K562 (cell line): ENCODE data around the gene NLRP5. TPM values are rescaled to one million over a fixed set of nuclear protein-coding genes. Genes with fewer than 3 reads are reported as not detected.

Experiments used
- ARHGAP35 ChIP-seq: fragments of 450-650 bp; IDR thresholded peaks from 2 replicates; pipeline ENCODE4 v1.6.1; 2018; ENCODE audit not compliant: partially characterized antibody
- CEBPZ ChIP-seq: fragments of 150-350 bp; IDR thresholded peaks from 2 replicates; pipeline ENCODE4 v1.6.1; 2014; ENCODE audit warnings: low read depth, mild to moderate bottlenecking, low read length, borderline replicate concordance
- CXXC5 ChIP-seq: fragments of 250-450 bp; sonication (Bioruptor Pico); IDR thresholded peaks from 2 replicates; pipeline ENCODE4 v1.8.0; 2022; ENCODE audit warnings: inconsistent platforms, mild to moderate bottlenecking, moderate library complexity
- FOS ChIP-seq: IDR thresholded peaks from 3 replicates; pipeline ENCODE4 v1.6.1; 2011; ENCODE audit not compliant: insufficient read length; ENCODE audit errors: extremely low read depth
- JUNB ChIP-seq: fragments of 450-650 bp; formaldehyde crosslinking; conservative IDR thresholded peaks from 2 replicates; pipeline ENCODE4 v1.4.0; 2020; ENCODE audit warnings: mild to moderate bottlenecking
- MAFF ChIP-seq: IDR thresholded peaks from 2 replicates; pipeline ENCODE4 v1.6.1; 2012; ENCODE audit warnings: low read length, improper control_type of control experiment
- MAFK ChIP-seq: IDR thresholded peaks from 2 replicates; pipeline ENCODE4 v1.6.1; 2011; ENCODE audit warnings: low read length, improper control_type of control experiment
- NCOA2 ChIP-seq, 2 experiments: fragments of 450-650 bp; IDR thresholded peaks; 2 replicates each; pipeline ENCODE4 v1.6.1; 2018; ENCODE audit warnings: mild to moderate bottlenecking in 2 of 2, moderate library complexity in 1 of 2; ENCODE audit not compliant: partially characterized antibody in 2 of 2
- PATZ1 ChIP-seq: fragments of 250-450 bp; sonication (Bioruptor Pico); IDR thresholded peaks from 2 replicates; pipeline ENCODE4 v1.5.0; 2020; ENCODE audit warnings: mild to moderate bottlenecking, borderline replicate concordance
- RBFOX2 ChIP-seq: fragments of 200-400 bp; formaldehyde crosslinking; IDR thresholded peaks from 2 replicates; pipeline ENCODE4 v1.6.1; 2017; ENCODE audit warnings: low read depth, mild to moderate bottlenecking, low read length, moderate library complexity
- RBM25 ChIP-seq: fragments of 200-400 bp; formaldehyde crosslinking; IDR thresholded peaks from 2 replicates; pipeline ENCODE4 v1.6.1; 2018; ENCODE audit warnings: low read length, low read depth, moderate library complexity; ENCODE audit not compliant: severe bottlenecking
- ZNF311 ChIP-seq: fragments of 250-450 bp; sonication (Bioruptor Pico); IDR thresholded peaks from 2 replicates; pipeline ENCODE4 v1.4.0; 2020; ENCODE audit warnings: mild to moderate bottlenecking, moderate library complexity
- ZNF316 ChIP-seq: fragments of 450-650 bp; IDR thresholded peaks from 2 replicates; pipeline ENCODE4 v1.6.1; 2016
- ZNF431 ChIP-seq: sonication (generic); formaldehyde crosslinking; IDR thresholded peaks from 2 replicates; pipeline ENCODE4 v1.8.0; 2022; ENCODE audit warnings: mild to moderate bottlenecking, missing genetic modification reagents
- ZNF592 ChIP-seq: fragments of 450-650 bp; IDR thresholded peaks from 2 replicates; pipeline ENCODE4 v1.6.1; 2017; ENCODE audit warnings: antibody characterized with exemption, mild to moderate bottlenecking
- polyA plus RNA-seq, 8 experiments: library from polyadenylated mRNA; depleted of rRNA in 4 of 8; stranded (reverse) in 5 of 8; unstranded in 3 of 8; fragments of >200 nt; fragmentation: Nextera tagmentation in 2 of 8; fragmentation: Illumina TruSeq in 1 of 8; extraction: Ambion mirVana in 2 of 8; extraction: Trizol in 1 of 8; gene quantifications; 2 replicates each; pipeline versions ENCODE4 v1.2.1 to v1.2.3, GENCODE V29; 2011 to 2014; ENCODE audit warnings: inconsistent platforms in 1 of 8, missing spikeins in 1 of 8
- total RNA-seq, 7 experiments: library from RNA; depleted of rRNA in 6 of 7; stranded (reverse); fragments of >200 nt in 6 of 7; fragmentation: Illumina TruSeq in 2 of 7; extraction: Trizol in 2 of 7; gene quantifications; 2 replicates each; pipeline versions ENCODE4 v1.2.1 to v1.2.3, GENCODE V29; 2011 to 2021; ENCODE audit warnings: low replicate concordance in 1 of 7

The NLRP5 gene
- total and polyA plus RNA-seq, 9 of the 15 experiments (the other 6 are each of a cell fraction or from before 2014, with no cell fraction given) = 0.04 to 0.07 TPM; not detected in 7

GRCh38 chr19:56098731-56099568 is 112.4 kb downstream of the NLRP5 start (continued):
- TF ChIP-seq RBM25 (no peak), MAFF (peak; percentile 54; the same call in 1 of the 2 replicates), JUNB (CRISPR knock-in tag) (no peak), PATZ1 (CRISPR knock-in tag) (no peak), ZNF592 (no peak), ZNF311 (CRISPR knock-in tag) (no peak), NCOA2 (IDR thresholded peaks at IDR 0.05; ENCODE audit: partially characterized antibody in 2 of 2) (no peak), FOS (no peak), ARHGAP35 (no peak), CEBPZ (no peak), ZNF431 (CRISPR knock-in tag) (no peak), RBFOX2 (no peak), ZNF316 (peak; percentile 84), MAFK (peak; percentile 64), CXXC5 (CRISPR knock-in tag) (no peak)
